HepG2 (cell line): ENCODE results near the gene ZBTB46. TPM values are rescaled to one million over a fixed set of nuclear protein-coding genes. Genes with fewer than 3 reads are reported as not detected.
A peak's percentile ranks its signal among the peaks of the same experiment; 100 is the strongest.

ENCODE experiments used
- ATAD3A ChIP-seq: sonication (generic); formaldehyde crosslinking; IDR thresholded peaks from 2 replicates; pipeline ENCODE4 v1.4.0; 2020; ENCODE audit warnings: missing genetic modification reagents
- CBFB ChIP-seq: sonication (generic); formaldehyde crosslinking; IDR thresholded peaks from 2 replicates; pipeline ENCODE4 v1.4.0; 2020; ENCODE audit warnings: missing genetic modification reagents
- CC2D1A ChIP-seq: sonication (generic); formaldehyde crosslinking; IDR thresholded peaks from 2 replicates; pipeline ENCODE4 v1.8.1; 2023; ENCODE audit warnings: mild to moderate bottlenecking, missing genetic modification reagents
- ELF1 ChIP-seq: sonication (generic); formaldehyde crosslinking; IDR thresholded peaks from 2 replicates; pipeline ENCODE4 v1.4.0; 2020; ENCODE audit warnings: missing genetic modification reagents
- FOXJ3 ChIP-seq: sonication (generic); formaldehyde crosslinking; IDR thresholded peaks from 2 replicates; pipeline ENCODE4 v1.4.0; 2020; ENCODE audit warnings: missing genetic modification reagents, mild to moderate bottlenecking, borderline replicate concordance
- GATAD1 ChIP-seq: IDR thresholded peaks from 2 replicates; pipeline ENCODE4 v1.6.1; 2016; ENCODE audit warnings: missing genetic modification reagents, missing compliant biosample characterization
- HDAC6 ChIP-seq: fragments of 200-600 bp; sonication (generic); IDR thresholded peaks from 2 replicates; pipeline ENCODE4 v1.7.0; 2017; ENCODE audit warnings: mild to moderate bottlenecking, antibody characterized with exemption, low read length, low read depth
- HOXD1 ChIP-seq: sonication (generic); formaldehyde crosslinking; IDR thresholded peaks from 2 replicates; pipeline ENCODE4 v1.5.0; 2020; ENCODE audit warnings: missing genetic modification reagents
- KDM3A ChIP-seq: IDR thresholded peaks from 2 replicates; pipeline ENCODE4 v1.6.1; 2018; ENCODE audit warnings: low read depth, missing compliant biosample characterization
- KDM5A ChIP-seq: fragments of 200-600 bp; sonication (generic); IDR thresholded peaks from 2 replicates; pipeline ENCODE4 v1.7.0; 2018; ENCODE audit warnings: antibody characterized with exemption, mild to moderate bottlenecking, low read length, borderline replicate concordance
- MEF2D ChIP-seq: sonication (generic); formaldehyde crosslinking; IDR thresholded peaks from 2 replicates; pipeline ENCODE4 v1.5.1; 2020; ENCODE audit warnings: mild to moderate bottlenecking, missing genetic modification reagents
- NR1H2 ChIP-seq: sonication (generic); formaldehyde crosslinking; IDR thresholded peaks from 2 replicates; pipeline ENCODE4 v1.8.1; 2022; ENCODE audit warnings: low read depth, missing genetic modification reagents, borderline replicate concordance
- RARG ChIP-seq: sonication (generic); formaldehyde crosslinking; IDR thresholded peaks from 2 replicates; pipeline ENCODE4 v1.4.0; 2020; ENCODE audit warnings: low read depth, mild to moderate bottlenecking, missing genetic modification reagents
- RBAK ChIP-seq: sonication (generic); formaldehyde crosslinking; IDR thresholded peaks from 2 replicates; pipeline ENCODE4 v1.5.1; 2020; ENCODE audit warnings: mild to moderate bottlenecking, missing genetic modification reagents
- SATB2 ChIP-seq: sonication (generic); formaldehyde crosslinking; IDR thresholded peaks from 2 replicates; pipeline ENCODE4 v1.5.0; 2020; ENCODE audit warnings: missing genetic modification reagents
- SIX4 ChIP-seq: sonication (generic); formaldehyde crosslinking; IDR thresholded peaks from 2 replicates; pipeline ENCODE4 v1.4.0; 2020; ENCODE audit warnings: missing genetic modification reagents
- SOX13 ChIP-seq, 3 experiments: fragments of 450-650 bp in 1 of 3; sonication (generic) in 1 of 3; formaldehyde crosslinking in 1 of 3; IDR thresholded peaks in 2 of 3; conservative IDR thresholded peaks in 1 of 3; 2 replicates each; pipeline versions ENCODE4 v1.5.0 to v1.6.1; 2016 to 2020; ENCODE audit warnings: antibody characterized with exemption in 1 of 3, mild to moderate bottlenecking in 1 of 3, missing compliant biosample characterization in 1 of 3, missing genetic modification reagents in 1 of 3, moderate library complexity in 1 of 3
- SRSF4 ChIP-seq: fragments of 200-400 bp; formaldehyde crosslinking; IDR thresholded peaks from one replicate; pipeline ENCODE4 v1.6.1; 2018; ENCODE audit warnings: mild to moderate bottlenecking, low read depth, low read length, moderate library complexity; ENCODE audit not compliant: poor library complexity, severe bottlenecking
- WIZ ChIP-seq: sonication (generic); formaldehyde crosslinking; IDR thresholded peaks from 2 replicates; pipeline ENCODE4 v1.5.1; 2020; ENCODE audit warnings: mild to moderate bottlenecking, missing genetic modification reagents
- ZFP36L1 ChIP-seq: sonication (generic); formaldehyde crosslinking; IDR thresholded peaks from 2 replicates; pipeline ENCODE4 v1.8.0; 2022; ENCODE audit warnings: mild to moderate bottlenecking, missing genetic modification reagents, moderate library complexity
- ZMAT3 ChIP-seq: sonication (generic); formaldehyde crosslinking; conservative IDR thresholded peaks from 2 replicates; pipeline ENCODE4 v1.7.0; 2021; ENCODE audit warnings: missing genetic modification reagents
- ZNF17 ChIP-seq: sonication (generic); formaldehyde crosslinking; IDR thresholded peaks from 2 replicates; pipeline ENCODE4 v1.5.0; 2020; ENCODE audit warnings: mild to moderate bottlenecking, missing genetic modification reagents
- ZNF34 ChIP-seq: sonication (generic); formaldehyde crosslinking; IDR thresholded peaks from 2 replicates; pipeline ENCODE4 v1.4.0; 2020; ENCODE audit warnings: mild to moderate bottlenecking, missing genetic modification reagents, borderline replicate concordance
- ZNF546 ChIP-seq: sonication (generic); formaldehyde crosslinking; conservative IDR thresholded peaks from 2 replicates; pipeline ENCODE4 v1.8.1; 2023; ENCODE audit warnings: mild to moderate bottlenecking, missing genetic modification reagents
- ZNF782 ChIP-seq: sonication (generic); formaldehyde crosslinking; IDR thresholded peaks from 2 replicates; pipeline ENCODE4 v1.4.0; 2020; ENCODE audit warnings: missing genetic modification reagents, mild to moderate bottlenecking, borderline replicate concordance
- polyA plus RNA-seq, 8 experiments: library from polyadenylated mRNA; depleted of rRNA in 3 of 8; stranded (reverse) in 7 of 8; unstranded in 1 of 8; fragments of >200 nt; fragmentation: Illumina TruSeq in 4 of 8; extraction: Trizol in 4 of 8; gene quantifications; 2 replicates each; pipeline versions ENCODE4 v1.2.1 to v1.2.3, GENCODE V29; 2011 to 2016; ENCODE audit warnings: low read depth in 4 of 8, missing spikeins in 1 of 8, mixed read lengths in 1 of 8; ENCODE audit not compliant: insufficient read depth in 1 of 8
- total RNA-seq, 5 experiments: library from RNA; depleted of rRNA; stranded (reverse); fragments of >200 nt; fragmentation: Illumina TruSeq; extraction: Trizol; gene quantifications; 2 replicates each; pipeline ENCODE4 v1.2.3, GENCODE V29; 2016; ENCODE audit warnings: low read depth in 1 of 5
- TF ChIP-seq, protein P1 (sequence below): sonication (generic); formaldehyde crosslinking; IDR thresholded peaks from 2 replicates; pipeline ENCODE4 v1.5.1; 2020; ENCODE audit warnings: mild to moderate bottlenecking, missing genetic modification reagents, borderline replicate concordance

ZBTB46 gene
- total and polyA plus RNA-seq, 2 of the 13 experiments (the other 11 are each of a cell fraction or from before 2014, with no cell fraction given) = 1.6 to 13.5 TPM

DNA sequence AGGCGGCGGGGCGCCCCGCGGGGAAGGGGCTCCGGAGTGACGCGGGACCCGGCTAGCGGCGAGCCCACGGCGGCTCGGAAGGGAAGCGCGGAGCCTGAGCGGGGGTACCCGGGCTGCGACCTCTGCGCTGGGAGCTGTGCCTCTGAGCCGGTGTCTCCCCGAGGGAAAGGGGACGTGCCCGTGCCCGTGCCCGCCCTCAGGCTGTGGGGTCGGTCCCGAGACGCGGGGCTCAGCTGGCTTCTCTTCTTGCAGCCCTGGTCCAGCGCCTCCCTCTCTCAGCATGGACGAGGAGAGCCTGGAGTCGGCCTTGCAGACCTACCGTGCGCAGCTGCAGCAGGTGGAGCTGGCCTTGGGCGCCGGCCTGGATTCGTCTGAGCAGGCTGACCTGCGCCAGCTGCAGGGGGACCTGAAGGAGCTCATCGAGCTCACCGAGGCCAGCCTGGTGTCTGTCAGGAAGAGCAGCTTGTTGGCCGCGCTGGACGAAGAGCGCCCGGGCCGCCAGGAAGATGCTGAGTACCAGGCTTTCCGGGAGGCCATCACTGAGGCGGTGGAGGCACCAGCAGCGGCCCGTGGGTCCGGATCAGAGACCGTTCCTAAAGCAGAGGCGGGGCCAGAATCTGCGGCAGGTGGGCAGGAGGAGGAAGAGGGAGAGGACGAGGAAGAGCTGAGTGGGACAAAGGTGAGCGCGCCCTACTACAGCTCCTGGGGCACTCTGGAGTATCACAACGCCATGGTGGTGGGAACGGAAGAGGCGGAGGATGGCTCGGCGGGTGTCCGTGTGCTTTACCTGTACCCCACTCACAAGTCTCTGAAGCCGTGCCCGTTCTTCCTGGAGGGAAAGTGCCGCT lies 122.5 kb downstream of the ZBTB46 start (continued):
- TF ChIP-seq ZNF546 (CRISPR knock-in tag) (no peak), RBAK (CRISPR knock-in tag) (no peak; the same call in 1 of the 2 replicates), FOXJ3 (no peak), ZNF17 (CRISPR knock-in tag) (no peak), ZFP36L1 (CRISPR knock-in tag) (no peak), SATB2 (CRISPR knock-in tag) (no peak), MEF2D (CRISPR knock-in tag) (no peak), ELF1 (CRISPR knock-in tag) (0 out of 2 replicates have a peak, but pooled peaks have one; percentile 14), ZMAT3 (no peak), ZNF782 (no peak), RARG (CRISPR knock-in tag) (no peak), HDAC6 (no peak), ZNF34 (CRISPR knock-in tag) (0 out of 2 replicates have a peak, but pooled peaks have one; percentile 53), KDM3A (CRISPR knock-in tag) (no peak), GATAD1 (CRISPR knock-in tag) (peak; percentile 23; the same call in 1 of the 2 replicates), HOXD1 (CRISPR knock-in tag) (0 out of 2 replicates have a peak, but pooled peaks have one; percentile 60), SOX13 (IDR thresholded peaks at IDR 0.05) (no peak), SOX13 (CRISPR knock-in tag; conservative IDR thresholded peaks at IDR 0.05 in 1 of 2, IDR thresholded peaks at IDR 0.05 in 1 of 2) (no peak), CBFB (no peak), ATAD3A (CRISPR knock-in tag) (0 out of 2 replicates have a peak, but pooled peaks have one; percentile 52), KDM5A (peak; percentile 34), NR1H2 (CRISPR knock-in tag) (no peak), SRSF4 (no peak), WIZ (CRISPR knock-in tag) (no peak), SIX4 (CRISPR knock-in tag) (no peak), CC2D1A (CRISPR knock-in tag) (no peak)
- TF ChIP-seq, protein P1, sequence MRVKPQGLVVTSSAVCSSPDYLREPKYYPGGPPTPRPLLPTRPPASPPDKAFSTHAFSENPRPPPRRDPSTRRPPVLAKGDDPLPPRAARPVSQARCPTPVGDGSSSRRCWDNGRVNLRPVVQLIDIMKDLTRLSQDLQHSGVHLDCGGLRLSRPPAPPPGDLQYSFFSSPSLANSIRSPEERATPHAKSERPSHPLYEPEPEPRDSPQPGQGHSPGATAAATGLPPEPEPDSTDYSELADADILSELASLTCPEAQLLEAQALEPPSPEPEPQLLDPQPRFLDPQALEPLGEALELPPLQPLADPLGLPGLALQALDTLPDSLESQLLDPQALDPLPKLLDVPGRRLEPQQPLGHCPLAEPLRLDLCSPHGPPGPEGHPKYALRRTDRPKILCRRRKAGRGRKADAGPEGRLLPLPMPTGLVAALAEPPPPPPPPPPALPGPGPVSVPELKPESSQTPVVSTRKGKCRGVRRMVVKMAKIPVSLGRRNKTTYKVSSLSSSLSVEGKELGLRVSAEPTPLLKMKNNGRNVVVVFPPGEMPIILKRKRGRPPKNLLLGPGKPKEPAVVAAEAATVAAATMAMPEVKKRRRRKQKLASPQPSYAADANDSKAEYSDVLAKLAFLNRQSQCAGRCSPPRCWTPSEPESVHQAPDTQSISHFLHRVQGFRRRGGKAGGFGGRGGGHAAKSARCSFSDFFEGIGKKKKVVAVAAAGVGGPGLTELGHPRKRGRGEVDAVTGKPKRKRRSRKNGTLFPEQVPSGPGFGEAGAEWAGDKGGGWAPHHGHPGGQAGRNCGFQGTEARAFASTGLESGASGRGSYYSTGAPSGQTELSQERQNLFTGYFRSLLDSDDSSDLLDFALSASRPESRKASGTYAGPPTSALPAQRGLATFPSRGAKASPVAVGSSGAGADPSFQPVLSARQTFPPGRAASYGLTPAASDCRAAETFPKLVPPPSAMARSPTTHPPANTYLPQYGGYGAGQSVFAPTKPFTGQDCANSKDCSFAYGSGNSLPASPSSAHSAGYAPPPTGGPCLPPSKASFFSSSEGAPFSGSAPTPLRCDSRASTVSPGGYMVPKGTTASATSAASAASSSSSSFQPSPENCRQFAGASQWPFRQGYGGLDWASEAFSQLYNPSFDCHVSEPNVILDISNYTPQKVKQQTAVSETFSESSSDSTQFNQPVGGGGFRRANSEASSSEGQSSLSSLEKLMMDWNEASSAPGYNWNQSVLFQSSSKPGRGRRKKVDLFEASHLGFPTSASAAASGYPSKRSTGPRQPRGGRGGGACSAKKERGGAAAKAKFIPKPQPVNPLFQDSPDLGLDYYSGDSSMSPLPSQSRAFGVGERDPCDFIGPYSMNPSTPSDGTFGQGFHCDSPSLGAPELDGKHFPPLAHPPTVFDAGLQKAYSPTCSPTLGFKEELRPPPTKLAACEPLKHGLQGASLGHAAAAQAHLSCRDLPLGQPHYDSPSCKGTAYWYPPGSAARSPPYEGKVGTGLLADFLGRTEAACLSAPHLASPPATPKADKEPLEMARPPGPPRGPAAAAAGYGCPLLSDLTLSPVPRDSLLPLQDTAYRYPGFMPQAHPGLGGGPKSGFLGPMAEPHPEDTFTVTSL (CRISPR knock-in tag) = no peak
